Stomach (tissue), 4 donors: ENCODE measurements around the gene ADGRF4.

Source experiments
- CTCF ChIP-seq, 7 experiments: fragments of 450-650 bp in 4 of 7; fragments of 200-600 bp in 3 of 7; sonication (generic) in 3 of 7; IDR thresholded peaks; one replicate each; pipeline ENCODE4 v1.5.1; 2016 to 2019; ENCODE audit warnings: antibody characterized with exemption in 7 of 7, control low read depth in 2 of 7, mild to moderate bottlenecking in 1 of 7
- EP300 ChIP-seq: sonication (generic); formaldehyde crosslinking; IDR thresholded peaks from one replicate; pipeline ENCODE4 v1.6.1; 2017; ENCODE audit warnings: antibody characterized with exemption
- POLR2A ChIP-seq, 4 donors: fragments of 450-650 bp; IDR thresholded peaks; one replicate each; pipeline ENCODE4 v1.6.1; 2016; ENCODE audit warnings: antibody characterized with exemption in 4 of 4, control low read depth in 2 of 4, mild to moderate bottlenecking in 1 of 4, moderate library complexity in 1 of 4
- POLR2AphosphoS5 ChIP-seq, 3 donors: sonication (generic); formaldehyde crosslinking; IDR thresholded peaks; one replicate each; pipeline ENCODE4 v1.6.1; 2016; ENCODE audit warnings: antibody characterized with exemption in 3 of 3

GRCh38 chr6:47769982-47770381 is 71.6 kb downstream of the ADGRF4 start:
- no peak for TF ChIP-seq CTCF (IDR thresholded peaks at IDR 0.05)
- no peak for TF ChIP-seq POLR2AphosphoS5 (IDR thresholded peaks at IDR 0.05)
- no peak for TF ChIP-seq EP300
- TF ChIP-seq POLR2A (IDR thresholded peaks at IDR 0.05): no peak
